ENCODE data around the gene GNA14.
"Not testable (repeated sequence)": the region's sequence is repeated elsewhere in the genome, so short reads cannot be mapped to it uniquely, and the experiment has no call there.

GNA14 gene

GRCh38 chr9:77588271-77588937 is 59.7 kb downstream of the GNA14 start:
- no peak overlapping the region for H3K4me3 ChIP-seq (ENCODE audit: low read length)
- no peak for TF ChIP-seq ZNF274 (IDR thresholded peaks at IDR 0.05; ENCODE audit: low read depth, low read length)

- no peak for TF ChIP-seq ZNF274 (IDR thresholded peaks at IDR 0.05; ENCODE audit: low read depth, low read length)
- H3K4me3 ChIP-seq (ENCODE audit: low read length), result no peak overlapping the region
Observed at GRCh38 chr9:77587851-77588250, 60.3 kb downstream of the GNA14 start.

- no peak overlapping the region for H3K4me3 ChIP-seq (ENCODE audit: low read length)
- no peak for TF ChIP-seq ZNF274 (IDR thresholded peaks at IDR 0.05; ENCODE audit: low read depth, low read length)
Observed at GRCh38 chr9:77587042-77587441, 61.1 kb downstream of the GNA14 start.

- H3K4me3 ChIP-seq (ENCODE audit: low read length), result no peak overlapping the region
- no peak for TF ChIP-seq ZNF274 (IDR thresholded peaks at IDR 0.05; ENCODE audit: low read depth, low read length)
Observed at GRCh38 chr9:77586591-77586990, 61.5 kb downstream of the GNA14 start.

GRCh38 chr9:77585335-77585786 is 62.8 kb downstream of the GNA14 start:
- no peak for TF ChIP-seq ZNF274 (IDR thresholded peaks at IDR 0.05; ENCODE audit: low read depth, low read length)
- H3K4me3 ChIP-seq (ENCODE audit: low read length), result no peak overlapping the region

- not testable (repeated sequence) for H3K4me3 ChIP-seq (ENCODE audit: low read length)
Observed at GRCh38 chr9:77584927-77585326, 63.2 kb downstream of the GNA14 start.

GRCh38 chr9:77582961-77583576 is 65.1 kb downstream of the GNA14 start:
- TF ChIP-seq ZNF274 (IDR thresholded peaks at IDR 0.05; ENCODE audit: low read depth, low read length), result no peak

GRCh38 chr9:77582525-77582924 is 65.6 kb downstream of the GNA14 start:
- TF ChIP-seq ZNF274 (IDR thresholded peaks at IDR 0.05; ENCODE audit: low read depth, low read length), result no peak
- H3K4me3 ChIP-seq (ENCODE audit: low read length), result no peak overlapping the region

More at GRCh38 chr9:77582961-77583576, 65.1 kb downstream of the GNA14 start:
- H3K4me3 ChIP-seq (ENCODE audit: low read length), result no peak overlapping the region

- no peak for TF ChIP-seq ZNF274 (IDR thresholded peaks at IDR 0.05; ENCODE audit: low read depth, low read length)
Observed at GRCh38 chr9:77575785-77576184, 72.3 kb downstream of the GNA14 start.

GRCh38 chr9:77569335-77569734 is 78.8 kb downstream of the GNA14 start:
- no peak overlapping the region for H3K4me3 ChIP-seq (ENCODE audit: low read length)
- no peak for TF ChIP-seq ZNF274 (IDR thresholded peaks at IDR 0.05; ENCODE audit: low read depth, low read length)

More at GRCh38 chr9:77575785-77576184, 72.3 kb downstream of the GNA14 start:
- no peak overlapping the region for H3K4me3 ChIP-seq (ENCODE audit: low read length)

- no peak overlapping the region for H3K4me3 ChIP-seq (ENCODE audit: low read length)
- TF ChIP-seq ZNF274 (IDR thresholded peaks at IDR 0.05; ENCODE audit: low read depth, low read length), result no peak
Observed at GRCh38 chr9:77563174-77563573, 84.9 kb downstream of the GNA14 start.

- no peak overlapping the region for H3K4me3 ChIP-seq (ENCODE audit: low read length)
Observed at GRCh38 chr9:77562019-77562748, 85.9 kb downstream of the GNA14 start.

GRCh38 chr9:77561331-77562018 is 86.6 kb downstream of the GNA14 start:
- no peak overlapping the region for H3K4me3 ChIP-seq (ENCODE audit: low read length)
- TF ChIP-seq ZNF274 (IDR thresholded peaks at IDR 0.05; ENCODE audit: low read depth, low read length), result no peak

More at GRCh38 chr9:77562019-77562748, 85.9 kb downstream of the GNA14 start:
- TF ChIP-seq ZNF274 (IDR thresholded peaks at IDR 0.05; ENCODE audit: low read depth, low read length), result no peak

- no peak overlapping the region for H3K4me3 ChIP-seq (ENCODE audit: low read length)
- TF ChIP-seq ZNF274 (IDR thresholded peaks at IDR 0.05; ENCODE audit: low read depth, low read length), result no peak
Observed at GRCh38 chr9:77556396-77556795, 91.7 kb downstream of the GNA14 start.
